Measurements from ENCODE around the gene KLHL29. TPM values are rescaled to one million over a fixed set of nuclear protein-coding genes. Genes with fewer than 3 reads are reported as not detected.

The KLHL29 gene
- total RNA-seq, 1 experiment from 2014 or later = 12.2 TPM

- no peaks in the 10 kb centered on the region for H3K9me3 ChIP-seq (ENCODE audit: low read depth, low read length, poor library complexity, severe bottlenecking)
- H3K4me1 ChIP-seq (ENCODE audit: insufficient read depth, low read length, poor library complexity, severe bottlenecking) = peaks cover 64% of the 10 kb centered on the region
- intact Hi-C loops (cut with micrococcal nuclease; ENCODE audit: unreplicated experiment) = no loop called here
- no peaks in the 10 kb centered on the region for H3K27me3 ChIP-seq (replicated peaks; ENCODE audit: insufficient read depth, low read depth, low read length, poor library complexity)
- ChIA-PET CTCF (no interaction called here), POLR2A (ENCODE audit: low non-redundant PET) (interaction anchor here (0.6 kb wide), 1 partner anchor 432 kb away, joined by 3 read pairs; no protein-coding TSS in a partner anchor)
- peak overlapping the region; percentile 74 for H3K27ac ChIP-seq (ENCODE audit: low read depth, low read length, poor library complexity, severe bottlenecking)
- TF ChIP-seq EZH2 (IDR thresholded peaks at IDR 0.05; ENCODE audit: borderline replicate concordance, low read depth, low read length, poor library complexity, severe bottlenecking) = no peak
- TF ChIP-seq, protein P1, sequence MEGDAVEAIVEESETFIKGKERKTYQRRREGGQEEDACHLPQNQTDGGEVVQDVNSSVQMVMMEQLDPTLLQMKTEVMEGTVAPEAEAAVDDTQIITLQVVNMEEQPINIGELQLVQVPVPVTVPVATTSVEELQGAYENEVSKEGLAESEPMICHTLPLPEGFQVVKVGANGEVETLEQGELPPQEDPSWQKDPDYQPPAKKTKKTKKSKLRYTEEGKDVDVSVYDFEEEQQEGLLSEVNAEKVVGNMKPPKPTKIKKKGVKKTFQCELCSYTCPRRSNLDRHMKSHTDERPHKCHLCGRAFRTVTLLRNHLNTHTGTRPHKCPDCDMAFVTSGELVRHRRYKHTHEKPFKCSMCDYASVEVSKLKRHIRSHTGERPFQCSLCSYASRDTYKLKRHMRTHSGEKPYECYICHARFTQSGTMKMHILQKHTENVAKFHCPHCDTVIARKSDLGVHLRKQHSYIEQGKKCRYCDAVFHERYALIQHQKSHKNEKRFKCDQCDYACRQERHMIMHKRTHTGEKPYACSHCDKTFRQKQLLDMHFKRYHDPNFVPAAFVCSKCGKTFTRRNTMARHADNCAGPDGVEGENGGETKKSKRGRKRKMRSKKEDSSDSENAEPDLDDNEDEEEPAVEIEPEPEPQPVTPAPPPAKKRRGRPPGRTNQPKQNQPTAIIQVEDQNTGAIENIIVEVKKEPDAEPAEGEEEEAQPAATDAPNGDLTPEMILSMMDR (conservative IDR thresholded peaks at IDR 0.05; ENCODE audit: low read depth, low read length) = no peak
- no peak overlapping the region for H3K4me3 ChIP-seq (ENCODE audit: low read depth, low read length, poor library complexity, severe bottlenecking)
- DNase-seq (ENCODE audit: low spot score) = peak; percentile 24
- no TSS peak for BruUV-seq (replicated peaks)
- H3K36me3 ChIP-seq (ENCODE audit: insufficient read depth, low read length, poor library complexity, severe bottlenecking) = no peaks in the 10 kb centered on the region
These were observed 371.8 kb downstream of the KLHL29 start for GRCh38 chr2:23756593-23757292.

- TSS peak; percentile 76 for BruUV-seq (replicated peaks)
- H3K9me3 ChIP-seq (ENCODE audit: low read depth, low read length, poor library complexity, severe bottlenecking) = no peaks in the 10 kb centered on the region
- H3K36me3 ChIP-seq (ENCODE audit: insufficient read depth, low read length, poor library complexity, severe bottlenecking) = no peaks in the 10 kb centered on the region
- POLR2A ChIA-PET (ENCODE audit: low non-redundant PET) = no interaction called here
- CTCF ChIA-PET = no interaction called here
- no peak overlapping the region for H3K4me3 ChIP-seq (ENCODE audit: low read depth, low read length, poor library complexity, severe bottlenecking)
- H3K4me1 ChIP-seq (ENCODE audit: insufficient read depth, low read length, poor library complexity, severe bottlenecking) = peaks cover 73% of the 10 kb centered on the region
- no peak for TF ChIP-seq EZH2 (IDR thresholded peaks at IDR 0.05; ENCODE audit: borderline replicate concordance, low read depth, low read length, poor library complexity, severe bottlenecking)
- TF ChIP-seq, protein P1 (conservative IDR thresholded peaks at IDR 0.05; ENCODE audit: low read depth, low read length) = no peak
- intact Hi-C loops (cut with micrococcal nuclease; ENCODE audit: unreplicated experiment) = no loop called here
- H3K27ac ChIP-seq (ENCODE audit: low read depth, low read length, poor library complexity, severe bottlenecking) = peak overlapping the region; percentile 74
- DNase-seq (ENCODE audit: low spot score) = peak; percentile 75
- no peaks in the 10 kb centered on the region for H3K27me3 ChIP-seq (replicated peaks; ENCODE audit: insufficient read depth, low read depth, low read length, poor library complexity)
These were observed 372.9 kb downstream of the KLHL29 start for GRCh38 chr2:23757686-23758433.
